Stimulated activated CD4-positive, alpha-beta T cell treated with anti-CD3 and anti-CD28 coated beads, Interleukin-4, amount 100 ng/mL, for 48 hours (primary cell): ENCODE data around the gene MAT2B.

ENCODE experiments used
- DNase-seq, 2 donors: peaks; one replicate each; pipeline ENCODE4 v3.0.0-alpha.2; 2020; ENCODE audit warnings: low read depth in 2 of 2

Gene MAT2B

DNA sequence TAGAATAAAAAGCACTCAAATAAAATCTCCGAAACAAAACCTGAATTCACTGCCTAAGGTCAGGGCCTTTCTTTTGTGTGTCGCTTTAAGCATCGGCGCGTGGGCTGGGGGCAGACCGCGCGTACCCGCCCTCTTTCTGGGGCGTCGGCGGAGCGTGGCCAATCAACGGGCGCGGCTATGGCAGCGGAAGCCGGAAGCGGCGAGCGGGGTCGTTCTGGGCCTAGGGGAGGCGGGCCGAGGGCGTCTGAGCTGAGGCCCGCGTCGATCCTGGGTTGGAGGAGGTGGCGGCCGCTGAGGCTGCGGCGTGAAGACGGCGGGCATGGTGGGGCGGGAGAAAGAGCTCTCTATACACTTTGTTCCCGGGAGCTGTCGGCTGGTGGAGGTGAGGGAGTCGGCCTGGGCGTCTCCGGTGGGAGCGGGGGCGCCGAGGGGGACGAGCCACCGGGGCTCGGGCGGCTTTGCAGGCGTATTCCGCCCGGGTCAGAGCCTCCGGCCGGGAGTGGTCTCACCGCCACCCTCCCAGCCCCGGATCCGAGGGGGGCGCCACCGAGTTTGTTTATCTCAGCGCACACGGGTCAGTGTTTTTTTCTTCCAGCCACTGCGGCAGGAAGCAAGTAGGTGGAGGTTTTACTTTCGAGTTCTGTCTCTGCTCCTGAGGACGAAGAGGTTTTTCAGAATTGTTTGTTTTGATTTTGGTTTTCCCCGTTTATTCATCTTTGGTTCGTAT is at the start of gene MAT2B:
Gene MAT2B, plus strand, starts transcription at position 252 of the 727 bp plus-strand sequence. Its CDS starts 68 bp downstream, at position 320.
- DNase-seq, result peak; percentile 91 to 94

GRCh38 chr5:163456029-163456589 is 49.3 kb upstream of the MAT2B start:
- DNase-seq, result no peak

- DNase-seq, result no peak
These were observed 48.6 kb upstream of the MAT2B start for GRCh38 chr5:163456840-163457239.

GRCh38 chr5:163458778-163459385 is 46.5 kb upstream of the MAT2B start:
- DNase-seq, result no peak

DNA sequence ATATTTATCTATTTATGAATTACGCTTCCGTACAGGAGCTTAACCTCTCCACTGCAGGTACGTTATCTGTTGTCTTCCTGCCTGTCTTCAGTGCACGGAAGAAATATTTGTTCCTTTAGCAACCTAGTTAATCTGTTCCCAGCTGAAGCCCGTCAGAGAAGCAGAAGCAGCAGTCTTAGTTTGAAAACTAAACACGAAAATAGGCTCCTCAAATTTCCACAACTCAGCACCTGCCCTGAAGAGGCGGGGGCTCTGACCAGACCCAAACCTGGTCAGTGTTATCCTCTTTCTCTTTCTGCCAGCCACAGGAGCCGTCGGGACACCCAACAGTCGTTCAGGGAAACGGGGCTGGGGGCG is 46.0 kb upstream of the MAT2B start:
- no peak for DNase-seq

DNA sequence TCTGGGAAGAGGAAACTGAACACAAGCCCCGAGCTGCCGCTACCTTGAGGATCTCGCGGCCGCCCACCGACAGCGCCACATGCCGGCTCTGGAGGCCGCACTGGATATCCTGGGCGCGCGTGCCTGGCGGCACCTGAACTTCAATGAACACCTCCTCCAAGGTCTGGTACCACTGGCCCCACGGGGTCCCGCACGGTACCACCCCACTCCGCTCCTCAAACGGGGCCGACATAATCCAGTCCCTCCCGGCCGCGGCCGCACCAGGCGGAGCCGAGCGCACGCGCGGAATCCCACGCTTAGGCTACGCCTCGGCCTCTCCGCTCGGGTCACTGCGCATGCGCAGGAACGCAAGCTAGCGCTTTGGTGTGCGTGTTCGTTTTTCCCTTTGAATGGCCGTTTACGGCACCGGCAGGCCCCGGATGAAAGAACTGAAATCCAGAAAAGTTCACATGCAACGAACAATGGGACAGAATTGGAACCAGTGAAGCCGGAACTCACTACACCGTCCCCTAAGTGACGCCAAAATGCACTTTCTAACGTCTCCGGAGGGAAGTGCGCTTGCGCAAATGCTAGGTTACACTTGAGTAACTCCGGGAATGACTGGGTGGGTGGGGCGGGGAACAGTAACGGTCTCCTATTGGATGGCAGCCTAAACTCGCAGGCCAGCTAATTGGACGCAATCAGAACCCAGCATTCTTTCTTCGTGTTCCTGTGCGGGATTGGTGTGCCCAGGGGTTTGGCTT is 45.4 kb upstream of the MAT2B start, which contains the start of gene NUDCD2:
Gene NUDCD2, minus strand, starts transcription at position 284 of the 743 bp plus-strand sequence. Its CDS starts 52 bp downstream, at position 232.
- peak; percentile 90 for DNase-seq

DNA sequence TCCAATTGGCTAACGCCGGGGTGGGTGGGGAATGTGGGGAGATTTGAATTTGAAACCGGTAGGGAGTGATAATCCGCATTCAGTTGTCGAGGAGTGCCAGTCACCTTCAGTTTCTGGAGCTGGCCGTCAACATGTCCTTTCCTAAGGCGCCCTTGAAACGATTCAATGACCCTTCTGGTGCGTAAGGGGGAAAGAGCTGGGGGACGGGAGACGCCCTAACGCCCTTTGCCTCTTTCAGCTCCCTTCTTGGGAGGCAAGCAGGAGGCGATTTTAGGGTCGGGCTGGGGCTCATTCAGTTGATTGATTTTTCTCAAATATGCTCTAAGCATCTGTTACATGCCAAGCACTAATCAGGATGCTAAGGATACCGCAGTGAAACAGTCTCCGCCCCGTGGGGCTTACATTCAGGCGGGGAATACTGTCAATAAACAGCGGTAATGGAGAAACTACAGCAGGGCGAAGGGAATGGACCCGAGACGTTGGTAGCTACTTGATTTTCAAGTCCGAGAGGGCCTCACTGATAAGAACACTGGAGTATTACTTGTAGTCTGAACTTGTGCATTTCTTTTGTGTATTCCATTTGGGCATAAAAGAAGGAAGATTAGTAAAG is 44.8 kb upstream of the MAT2B start, which contains the start of gene HMMR:
Gene HMMR, plus strand, starts transcription at position 71 of the 610 bp plus-strand sequence. Its CDS starts 61 bp downstream, at position 132.
- no peak for DNase-seq

GRCh38 chr5:163463063-163463435 is 42.4 kb upstream of the MAT2B start:
- DNase-seq, result no peak

- no peak for DNase-seq
These were observed 37.7 kb upstream of the MAT2B start for GRCh38 chr5:163467682-163468081.

GRCh38 chr5:163473635-163474243 is 31.7 kb upstream of the MAT2B start:
- no peak for DNase-seq

- DNase-seq, result no peak
These were observed 30.0 kb upstream of the MAT2B start for GRCh38 chr5:163475411-163475810.

- no peak for DNase-seq
These were observed 27.1 kb upstream of the MAT2B start for GRCh38 chr5:163478126-163478981.

DNA sequence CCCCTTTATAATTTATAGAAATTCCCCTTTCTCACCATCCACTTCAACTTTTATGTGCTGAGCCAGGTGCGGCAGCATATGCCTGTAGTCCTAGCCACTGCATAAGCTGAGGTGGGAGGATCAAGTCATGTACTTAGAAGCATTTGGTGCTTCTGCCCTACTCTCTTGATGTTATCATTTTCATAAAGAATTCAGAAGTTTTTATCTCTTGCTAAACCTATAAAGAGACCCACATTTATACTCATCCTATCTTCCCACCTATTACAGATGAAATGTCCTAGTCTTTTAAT is 26.5 kb upstream of the MAT2B start:
- no peak for DNase-seq

DNA sequence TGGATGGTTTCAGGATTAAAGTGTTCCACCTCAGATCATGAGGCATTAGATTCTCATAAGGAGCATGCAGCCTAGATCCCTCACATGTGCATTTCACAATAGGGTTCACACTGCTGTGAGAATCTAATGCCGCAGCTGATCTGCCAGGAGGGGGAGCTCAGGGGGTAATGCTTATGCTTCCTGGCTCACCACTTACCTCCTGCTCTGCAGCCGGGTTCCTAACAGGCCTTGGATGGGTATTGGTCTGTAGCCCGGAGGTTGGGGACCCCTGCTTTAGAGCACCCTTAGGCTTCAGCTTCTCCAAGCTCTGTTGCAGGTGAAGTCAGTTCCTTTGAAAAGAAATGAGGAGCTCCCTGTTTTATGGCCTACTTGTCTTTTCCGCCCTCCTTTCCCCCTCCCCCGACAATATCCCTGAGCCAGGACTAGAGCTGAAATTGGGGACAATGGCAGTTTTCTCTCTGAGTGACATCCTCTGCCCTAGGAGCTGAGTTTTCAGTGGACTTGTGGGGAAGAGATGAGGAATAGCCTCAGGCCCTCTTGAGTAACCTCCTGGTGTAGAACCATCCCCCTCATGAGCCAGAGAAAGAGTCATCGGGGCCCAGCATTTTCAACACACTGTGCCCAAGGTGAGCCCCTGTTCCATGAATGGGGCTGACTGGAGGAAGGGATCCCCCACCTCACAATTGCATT is 16.2 kb upstream of the MAT2B start:
- no peak for DNase-seq

GRCh38 chr5:163489745-163490075 is 15.7 kb upstream of the MAT2B start:
- no peak for DNase-seq

DNA sequence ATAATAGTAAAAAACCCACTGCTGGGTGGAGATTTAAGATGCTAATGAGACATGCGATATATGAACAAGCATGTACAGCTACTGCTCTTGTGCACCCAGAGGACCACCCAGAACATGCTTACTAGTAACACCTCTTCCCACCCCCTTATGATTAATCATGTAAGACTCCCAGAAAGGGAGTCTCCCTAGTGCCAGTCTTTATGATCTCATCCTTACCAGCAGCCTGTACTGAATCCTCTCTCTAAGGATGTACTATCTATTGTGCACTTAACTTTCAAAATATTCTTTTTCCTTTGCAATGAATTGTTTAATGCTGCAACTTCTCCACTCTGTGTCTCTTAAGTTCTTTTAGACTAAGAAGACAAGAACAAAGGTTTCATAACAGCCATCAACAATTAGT is 9.1 kb upstream of the MAT2B start:
- DNase-seq, result no peak

DNA sequence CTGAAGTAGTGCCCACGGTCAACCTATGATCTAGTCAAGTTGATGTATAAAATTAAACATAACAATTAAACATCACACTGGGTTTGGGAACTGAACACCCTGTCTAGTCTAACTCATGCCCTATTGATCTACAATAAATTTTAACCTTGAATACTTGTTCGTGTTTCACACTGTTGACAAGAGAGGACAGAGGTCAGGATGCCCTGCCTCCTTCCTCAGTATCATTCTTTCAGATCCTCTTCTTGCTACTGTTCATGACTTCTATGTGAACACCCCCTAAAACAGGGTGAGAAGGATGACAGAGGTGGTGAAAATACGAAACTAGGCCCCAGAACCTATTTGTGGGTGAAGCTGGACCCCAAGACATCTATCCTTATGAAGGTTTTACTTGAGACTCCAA is 8.1 kb upstream of the MAT2B start:
- DNase-seq, result no peak

GRCh38 chr5:163498886-163499285 is 6.5 kb upstream of the MAT2B start:
- no peak for DNase-seq

GRCh38 chr5:163502521-163502920 is 2.9 kb upstream of the MAT2B start:
- DNase-seq, result no peak
